ENCODE data around the gene LDHAL6B. TPM values are rescaled to one million over a fixed set of nuclear protein-coding genes. Genes with fewer than 3 reads are reported as not detected.
"Not testable (repeated sequence)": the region's sequence is repeated elsewhere in the genome, so short reads cannot be mapped to it uniquely, and the experiment has no call there.

LDHAL6B gene
- total RNA-seq, 2 donors from 2014 or later, result not detected

- intact Hi-C loops (cut with DNase I), result no loop called here
- ATAC-seq (no peak), DNase-seq (no peak)
- Histone ChIP-seq H3K9me3 (no peaks in the 10 kb centered on the region), H3K4me1 (no peaks in the 10 kb centered on the region), H3K4me3 (no peak overlapping the region), H3K36me3 (replicated peaks in 1 of 2; ENCODE audit: insufficient read depth in 1 of 2, low read depth in 2 of 2) (peaks cover 0 to 8% of the 10 kb centered on the region in 2 donors), H3K27ac (no peak overlapping the region), H3K27me3 (no peaks in the 10 kb centered on the region)
- TF ChIP-seq POLR2A (IDR thresholded peaks at IDR 0.05) (no peak), CTCF (IDR thresholded peaks at IDR 0.05) (no peak)
- 87 to 95% methylated on average over 7 to 9 of the region's 9 CpGs for WGBS, 2 donors
Observed at GRCh38 chr15:59159210-59159609, 47.4 kb upstream of the LDHAL6B start.

GRCh38 chr15:59160880-59161593 is 45.6 kb upstream of the LDHAL6B start:
- H3K27ac ChIP-seq, result no peak overlapping the region
- H3K36me3 ChIP-seq (replicated peaks in 1 of 2; ENCODE audit: insufficient read depth in 1 of 2, low read depth in 2 of 2), result peaks cover 0 to 8% of the 10 kb centered on the region in 2 donors
- no peaks in the 10 kb centered on the region for H3K27me3 ChIP-seq
- intact Hi-C loops (cut with DNase I), result no loop called here
- WGBS, 2 donors, result 83 to 84% methylated on average over 13 to 22 of the region's 23 CpGs
- no peaks in the 10 kb centered on the region for H3K9me3 ChIP-seq
- H3K4me3 ChIP-seq, result no peak overlapping the region
- peak in 1 of 4 donors; percentile 27 for DNase-seq
- no peak for ATAC-seq
- TF ChIP-seq POLR2A (IDR thresholded peaks at IDR 0.05) (no peak), CTCF (IDR thresholded peaks at IDR 0.05) (peak in 4 of 7 experiments; percentile 25 to 32 (median 26))
- H3K4me1 ChIP-seq, result peaks cover 8% of the 10 kb centered on the region

GRCh38 chr15:59162080-59162479 is 44.6 kb upstream of the LDHAL6B start:
- DNase-seq; H3K9me3 ChIP-seq; H3K36me3 ChIP-seq (replicated peaks in 1 of 2; ENCODE audit: insufficient read depth in 1 of 2, low read depth in 2 of 2); H3K4me3 ChIP-seq; H3K27me3 ChIP-seq; H3K27ac ChIP-seq; intact Hi-C loops (cut with DNase I); ATAC-seq: not testable (repeated sequence)
- peaks cover 18% of the 10 kb centered on the region for H3K4me1 ChIP-seq
- 95 to 96% methylated on average over 8 of the region's 8 CpGs for WGBS, 2 donors

GRCh38 chr15:59165726-59166125 is 40.9 kb upstream of the LDHAL6B start:
- peak in 2 of 4 donors; percentile 30 to 49 for DNase-seq

GRCh38 chr15:59166166-59166565 is 40.5 kb upstream of the LDHAL6B start:
- TF ChIP-seq POLR2A (IDR thresholded peaks at IDR 0.05) (no peak), CTCF (IDR thresholded peaks at IDR 0.05) (no peak)
- no peak for ATAC-seq
- no peaks in the 10 kb centered on the region for H3K27me3 ChIP-seq
- H3K9me3 ChIP-seq, result no peaks in the 10 kb centered on the region
- intact Hi-C loops (cut with DNase I), result no loop called here
- peaks cover 32% of the 10 kb centered on the region for H3K4me1 ChIP-seq
- DNase-seq, result no peak
- 33 to 44% methylated on average over 4 of the region's 4 CpGs for WGBS, 2 donors
- no peak overlapping the region for H3K4me3 ChIP-seq
- H3K27ac ChIP-seq, result peak overlapping the region in 3 of 4 donors; percentile 27 to 45 (median 40)
- peaks cover 0 to 2% of the 10 kb centered on the region in 2 donors for H3K36me3 ChIP-seq (replicated peaks in 1 of 2; ENCODE audit: insufficient read depth in 1 of 2, low read depth in 2 of 2)

More at GRCh38 chr15:59165726-59166125, 40.9 kb upstream of the LDHAL6B start:
- H3K36me3 ChIP-seq (replicated peaks in 1 of 2; ENCODE audit: insufficient read depth in 1 of 2, low read depth in 2 of 2), result peaks cover 0 to 2% of the 10 kb centered on the region in 2 donors
- 31 to 38% methylated on average over 3 of the region's 3 CpGs for WGBS, 2 donors
- ATAC-seq, result no peak
- intact Hi-C loops (cut with DNase I), result no loop called here
- no peak for TF ChIP-seq POLR2A (IDR thresholded peaks at IDR 0.05)
- no peak for TF ChIP-seq CTCF (IDR thresholded peaks at IDR 0.05)
- H3K4me1 ChIP-seq, result peaks cover 31% of the 10 kb centered on the region
- H3K27me3 ChIP-seq, result no peaks in the 10 kb centered on the region
- no peaks in the 10 kb centered on the region for H3K9me3 ChIP-seq
- peak overlapping the region in 3 of 4 donors; percentile 27 to 45 (median 40) for H3K27ac ChIP-seq
- H3K4me3 ChIP-seq, result no peak overlapping the region

All from body of pancreas (tissue), 4 donors.